Gastrocnemius medialis (tissue), 4 donors: Measurements from ENCODE around the gene TNPO3.

Source experiments
- POLR2A ChIP-seq, 2 donors: fragments of 450-650 bp; IDR thresholded peaks; one replicate each; pipeline ENCODE4 v1.6.1; 2017; ENCODE audit warnings: antibody characterized with exemption in 2 of 2, mild to moderate bottlenecking in 2 of 2, moderate library complexity in 2 of 2
- TF ChIP-seq, protein P1 (sequence below), 5 experiments: fragments of 450-650 bp in 3 of 5; fragments of 200-600 bp in 2 of 5; sonication (generic) in 2 of 5; IDR thresholded peaks in 4 of 5; conservative IDR thresholded peaks in 1 of 5; 1 replicate in 4 of 5; 2 replicates in 1 of 5; pipeline ENCODE4 v1.5.1; 2016 to 2019; ENCODE audit warnings: antibody characterized with exemption in 5 of 5, mild to moderate bottlenecking in 3 of 5, moderate library complexity in 3 of 5

DNA sequence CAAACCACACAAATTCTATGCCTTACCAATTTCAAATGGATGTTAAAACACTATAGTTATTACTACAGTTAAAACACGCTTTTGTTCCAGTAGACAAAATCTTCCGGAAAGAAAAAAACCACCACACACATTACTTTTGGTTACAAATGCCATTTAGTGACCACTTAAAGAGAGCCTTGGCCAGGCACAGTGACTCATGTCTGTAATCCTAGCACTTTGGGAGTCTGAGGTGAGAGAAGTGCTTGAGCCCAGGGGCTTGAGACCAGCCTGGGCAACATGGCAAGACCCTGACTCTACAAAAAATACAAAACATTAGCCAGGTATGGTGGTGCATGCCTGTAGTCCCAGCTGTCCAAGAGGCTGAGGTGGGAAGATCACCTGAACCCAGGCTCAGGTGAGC, 7.2 kb downstream of the TNPO3 start:
- TF ChIP-seq, protein P1, sequence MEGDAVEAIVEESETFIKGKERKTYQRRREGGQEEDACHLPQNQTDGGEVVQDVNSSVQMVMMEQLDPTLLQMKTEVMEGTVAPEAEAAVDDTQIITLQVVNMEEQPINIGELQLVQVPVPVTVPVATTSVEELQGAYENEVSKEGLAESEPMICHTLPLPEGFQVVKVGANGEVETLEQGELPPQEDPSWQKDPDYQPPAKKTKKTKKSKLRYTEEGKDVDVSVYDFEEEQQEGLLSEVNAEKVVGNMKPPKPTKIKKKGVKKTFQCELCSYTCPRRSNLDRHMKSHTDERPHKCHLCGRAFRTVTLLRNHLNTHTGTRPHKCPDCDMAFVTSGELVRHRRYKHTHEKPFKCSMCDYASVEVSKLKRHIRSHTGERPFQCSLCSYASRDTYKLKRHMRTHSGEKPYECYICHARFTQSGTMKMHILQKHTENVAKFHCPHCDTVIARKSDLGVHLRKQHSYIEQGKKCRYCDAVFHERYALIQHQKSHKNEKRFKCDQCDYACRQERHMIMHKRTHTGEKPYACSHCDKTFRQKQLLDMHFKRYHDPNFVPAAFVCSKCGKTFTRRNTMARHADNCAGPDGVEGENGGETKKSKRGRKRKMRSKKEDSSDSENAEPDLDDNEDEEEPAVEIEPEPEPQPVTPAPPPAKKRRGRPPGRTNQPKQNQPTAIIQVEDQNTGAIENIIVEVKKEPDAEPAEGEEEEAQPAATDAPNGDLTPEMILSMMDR (IDR thresholded peaks at IDR 0.05 in 4 of 5, conservative IDR thresholded peaks at IDR 0.05 in 1 of 5) = no peak
- no peak for TF ChIP-seq POLR2A (IDR thresholded peaks at IDR 0.05)
